ENCODE data around the gene HHATL. TPM values are rescaled to one million over a fixed set of nuclear protein-coding genes. Genes with fewer than 3 reads are reported as not detected.

HHATL gene
- total and polyA plus RNA-seq, 10 donors: 0.13 to 0.42 TPM; not detected in 8

GRCh38 chr3:42680806-42681205 is 21.8 kb downstream of the HHATL start:
- no peak overlapping the region for H3K27ac ChIP-seq
- 72 to 90% (median 81%) methylated on average over 4 of the region's 4 CpGs for WGBS, 5 donors
- H3K9me3 ChIP-seq: peaks cover 0 to 28% (median 24%) of the 10 kb centered on the region in 8 donors
- H3K36me3 ChIP-seq: no peaks in the 10 kb centered on the region
- peaks cover 0 to 32% (median 6%) of the 10 kb centered on the region in 7 donors for H3K27me3 ChIP-seq (replicated peaks in 1 of 7)
- intact Hi-C loops (cut with DNase I; ENCODE audit: low total_unique reads): no loop called here
- peaks cover 0 to 6% (median 2%) of the 10 kb centered on the region in 6 donors for H3K4me1 ChIP-seq
- TF ChIP-seq CTCF (IDR thresholded peaks at IDR 0.05 in 8 of 11, conservative IDR thresholded peaks at IDR 0.05 in 3 of 11) (no peak), POLR2AphosphoS5 (IDR thresholded peaks at IDR 0.05) (no peak), POLR2A (IDR thresholded peaks at IDR 0.05) (no peak)
- no peak for DNase-seq
- H3K4me3 ChIP-seq: no peak overlapping the region

- Histone ChIP-seq H3K36me3 (no peaks in the 10 kb centered on the region), H3K27ac (no peak overlapping the region), H3K4me1 (peaks cover 0 to under 1% (median 0%) of the 10 kb centered on the region in 6 donors), H3K9me3 (peaks cover 0 to 31% (median 26%) of the 10 kb centered on the region in 8 donors), H3K4me3 (no peak overlapping the region), H3K27me3 (replicated peaks in 1 of 7) (peaks cover 0 to 27% (median 1%) of the 10 kb centered on the region in 7 donors)
- 75 to 94% (median 85%) methylated on average over 1 of the region's 1 CpG for WGBS, 5 donors
- no peak for TF ChIP-seq CTCF (IDR thresholded peaks at IDR 0.05 in 8 of 11, conservative IDR thresholded peaks at IDR 0.05 in 3 of 11)
- TF ChIP-seq POLR2AphosphoS5 (IDR thresholded peaks at IDR 0.05): no peak
- no peak for TF ChIP-seq POLR2A (IDR thresholded peaks at IDR 0.05)
- intact Hi-C loops (cut with DNase I; ENCODE audit: low total_unique reads): no loop called here
- no peak for DNase-seq
Measured at GRCh38 chr3:42680271-42680670, 22.3 kb downstream of the HHATL start.

- H3K9me3 ChIP-seq: peaks cover 0 to 31% (median 26%) of the 10 kb centered on the region in 8 donors
- WGBS, 5 donors: 78 to 91% (median 83%) methylated on average over 2 of the region's 2 CpGs
- no peaks in the 10 kb centered on the region for H3K36me3 ChIP-seq
- H3K27ac ChIP-seq: no peak overlapping the region
- H3K4me1 ChIP-seq: no peaks in the 10 kb centered on the region
- no peak overlapping the region for H3K4me3 ChIP-seq
- peak; percentile 47 for DNase-seq
- intact Hi-C loops (cut with DNase I; ENCODE audit: low total_unique reads): no loop called here
- peaks cover 0 to 11% (median 0%) of the 10 kb centered on the region in 7 donors for H3K27me3 ChIP-seq (replicated peaks in 1 of 7)
- TF ChIP-seq CTCF (IDR thresholded peaks at IDR 0.05 in 8 of 11, conservative IDR thresholded peaks at IDR 0.05 in 3 of 11): no peak
- TF ChIP-seq POLR2AphosphoS5 (IDR thresholded peaks at IDR 0.05): no peak
- TF ChIP-seq POLR2A (IDR thresholded peaks at IDR 0.05): no peak
Measured at GRCh38 chr3:42678447-42678846, 24.2 kb downstream of the HHATL start.

GRCh38 chr3:42675909-42676308 is 26.7 kb downstream of the HHATL start:
- Histone ChIP-seq H3K4me3 (no peak overlapping the region), H3K36me3 (no peaks in the 10 kb centered on the region), H3K27me3 (replicated peaks in 1 of 7) (no peaks in the 10 kb centered on the region), H3K4me1 (no peaks in the 10 kb centered on the region), H3K27ac (no peak overlapping the region), H3K9me3 (peaks cover 0 to 31% (median 26%) of the 10 kb centered on the region in 8 donors)
- DNase-seq: no peak
- intact Hi-C loops (cut with DNase I; ENCODE audit: low total_unique reads): no loop called here
- no peak for TF ChIP-seq POLR2AphosphoS5 (IDR thresholded peaks at IDR 0.05)
- TF ChIP-seq CTCF (IDR thresholded peaks at IDR 0.05 in 8 of 11, conservative IDR thresholded peaks at IDR 0.05 in 3 of 11): no peak
- no peak for TF ChIP-seq POLR2A (IDR thresholded peaks at IDR 0.05)
- 83 to 89% (median 88%) methylated on average over 2 of the region's 2 CpGs for WGBS, 5 donors
